Body of pancreas (tissue), 4 donors: ENCODE measurements around the gene KIF23.

Experiments used
- POLR2A ChIP-seq, 3 donors: fragments of 450-650 bp; IDR thresholded peaks; one replicate each; pipeline ENCODE4 v1.6.1; 2016; ENCODE audit warnings: antibody characterized with exemption in 3 of 3, mild to moderate bottlenecking in 2 of 3
- TF ChIP-seq, protein P1 (sequence below), 7 experiments: fragments of 450-650 bp in 4 of 7; fragments of 200-600 bp in 3 of 7; sonication (generic) in 3 of 7; IDR thresholded peaks; one replicate each; pipeline ENCODE4 v1.5.1; 2016 to 2019; ENCODE audit warnings: antibody characterized with exemption in 7 of 7

GRCh38 chr15:69489073-69489571 lies 75.0 kb downstream of the KIF23 start:
- TF ChIP-seq, protein P1, sequence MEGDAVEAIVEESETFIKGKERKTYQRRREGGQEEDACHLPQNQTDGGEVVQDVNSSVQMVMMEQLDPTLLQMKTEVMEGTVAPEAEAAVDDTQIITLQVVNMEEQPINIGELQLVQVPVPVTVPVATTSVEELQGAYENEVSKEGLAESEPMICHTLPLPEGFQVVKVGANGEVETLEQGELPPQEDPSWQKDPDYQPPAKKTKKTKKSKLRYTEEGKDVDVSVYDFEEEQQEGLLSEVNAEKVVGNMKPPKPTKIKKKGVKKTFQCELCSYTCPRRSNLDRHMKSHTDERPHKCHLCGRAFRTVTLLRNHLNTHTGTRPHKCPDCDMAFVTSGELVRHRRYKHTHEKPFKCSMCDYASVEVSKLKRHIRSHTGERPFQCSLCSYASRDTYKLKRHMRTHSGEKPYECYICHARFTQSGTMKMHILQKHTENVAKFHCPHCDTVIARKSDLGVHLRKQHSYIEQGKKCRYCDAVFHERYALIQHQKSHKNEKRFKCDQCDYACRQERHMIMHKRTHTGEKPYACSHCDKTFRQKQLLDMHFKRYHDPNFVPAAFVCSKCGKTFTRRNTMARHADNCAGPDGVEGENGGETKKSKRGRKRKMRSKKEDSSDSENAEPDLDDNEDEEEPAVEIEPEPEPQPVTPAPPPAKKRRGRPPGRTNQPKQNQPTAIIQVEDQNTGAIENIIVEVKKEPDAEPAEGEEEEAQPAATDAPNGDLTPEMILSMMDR (IDR thresholded peaks at IDR 0.05), result no peak
- TF ChIP-seq POLR2A (IDR thresholded peaks at IDR 0.05), result no peak
